ENCODE measurements around the gene RAB9A.

DNA sequence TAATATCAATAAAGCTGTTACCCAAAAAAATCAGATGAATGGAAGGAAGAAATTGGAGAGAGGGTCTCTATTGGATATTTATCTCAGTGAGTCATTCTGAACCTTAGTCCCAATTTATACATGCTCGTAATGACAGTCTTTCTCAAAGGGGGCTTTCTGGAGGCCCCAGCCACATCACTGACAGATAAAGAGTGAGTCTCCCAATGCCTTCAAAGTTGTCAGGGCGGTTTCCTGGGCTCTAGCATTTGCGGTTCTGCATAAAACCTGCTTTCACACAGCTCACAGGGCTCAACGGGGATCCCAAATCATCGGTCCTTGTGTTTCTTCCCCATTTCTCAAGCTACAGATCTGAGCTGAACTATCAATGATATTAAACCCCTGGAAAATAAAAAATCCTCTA, 18.7 kb upstream of the RAB9A start:
- TF ChIP-seq POLR2A (IDR thresholded peaks at IDR 0.05) = no peak
- TF ChIP-seq, protein P1, sequence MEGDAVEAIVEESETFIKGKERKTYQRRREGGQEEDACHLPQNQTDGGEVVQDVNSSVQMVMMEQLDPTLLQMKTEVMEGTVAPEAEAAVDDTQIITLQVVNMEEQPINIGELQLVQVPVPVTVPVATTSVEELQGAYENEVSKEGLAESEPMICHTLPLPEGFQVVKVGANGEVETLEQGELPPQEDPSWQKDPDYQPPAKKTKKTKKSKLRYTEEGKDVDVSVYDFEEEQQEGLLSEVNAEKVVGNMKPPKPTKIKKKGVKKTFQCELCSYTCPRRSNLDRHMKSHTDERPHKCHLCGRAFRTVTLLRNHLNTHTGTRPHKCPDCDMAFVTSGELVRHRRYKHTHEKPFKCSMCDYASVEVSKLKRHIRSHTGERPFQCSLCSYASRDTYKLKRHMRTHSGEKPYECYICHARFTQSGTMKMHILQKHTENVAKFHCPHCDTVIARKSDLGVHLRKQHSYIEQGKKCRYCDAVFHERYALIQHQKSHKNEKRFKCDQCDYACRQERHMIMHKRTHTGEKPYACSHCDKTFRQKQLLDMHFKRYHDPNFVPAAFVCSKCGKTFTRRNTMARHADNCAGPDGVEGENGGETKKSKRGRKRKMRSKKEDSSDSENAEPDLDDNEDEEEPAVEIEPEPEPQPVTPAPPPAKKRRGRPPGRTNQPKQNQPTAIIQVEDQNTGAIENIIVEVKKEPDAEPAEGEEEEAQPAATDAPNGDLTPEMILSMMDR (IDR thresholded peaks at IDR 0.05) = no peak

Measured in thyroid gland (tissue), 4 donors.